ENCODE results near the gene QTRT2. TPM values are rescaled to one million over a fixed set of nuclear protein-coding genes. Genes with fewer than 3 reads are reported as not detected.

The QTRT2 gene
- total RNA-seq, 2 donors from 2014 or later, result 25.1 to 45.5 TPM

DNA sequence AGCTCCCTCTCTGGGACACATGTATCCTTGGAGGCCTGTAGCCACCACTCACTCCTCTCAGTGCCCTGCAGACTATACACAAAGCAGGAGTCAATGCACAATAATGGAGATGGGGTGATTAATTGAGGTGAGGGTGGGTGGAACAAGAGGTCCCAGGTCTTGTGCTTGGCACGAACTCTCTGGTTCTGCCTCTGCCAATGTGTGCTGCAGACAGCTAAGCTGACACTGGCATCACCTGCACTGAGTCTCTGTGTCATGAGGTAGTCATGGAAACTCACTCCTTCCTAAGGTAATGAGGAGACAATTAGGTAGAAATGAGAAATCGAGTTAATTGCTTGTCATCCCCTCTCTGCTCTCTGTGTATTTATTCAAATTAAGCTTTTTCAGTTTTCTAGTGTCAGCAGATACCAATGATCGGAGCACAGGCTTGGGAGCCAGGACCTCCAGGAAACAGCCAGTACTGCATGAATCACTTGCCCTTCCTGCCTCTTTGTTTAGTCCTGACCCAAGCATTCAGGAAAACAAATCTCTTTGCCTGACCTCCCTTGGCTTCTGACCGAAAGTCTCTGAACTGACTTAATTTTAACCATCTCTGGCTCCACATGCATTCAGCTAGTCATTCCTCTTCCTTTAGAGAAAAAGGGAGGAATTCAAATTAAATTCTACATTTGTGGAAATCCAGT lies 65.6 kb downstream of the QTRT2 start:
- Mint-ChIP-seq H3K36me3 (ENCODE audit: low read depth) (no peaks in the 10 kb centered on the region), H3K9me3 (no peaks in the 10 kb centered on the region), H3K4me3 (no peak overlapping the region), H3K27ac (no peak overlapping the region), H3K4me1 (no peaks in the 10 kb centered on the region), H3K27me3 (no peaks in the 10 kb centered on the region)
- peak; percentile 77 for ATAC-seq (replicated peaks)

- no peaks in the 10 kb centered on the region for H3K36me3 Mint-ChIP-seq (ENCODE audit: low read depth)
- ATAC-seq (replicated peaks), result peak; percentile 64
- no peaks in the 10 kb centered on the region for H3K9me3 Mint-ChIP-seq
- no peaks in the 10 kb centered on the region for H3K27me3 Mint-ChIP-seq
- H3K4me1 Mint-ChIP-seq, result peaks cover 5% of the 10 kb centered on the region
- H3K27ac Mint-ChIP-seq, result no peak overlapping the region
- no peak overlapping the region for H3K4me3 Mint-ChIP-seq
Measured at GRCh38 chr3:114126461-114126860, 69.9 kb downstream of the QTRT2 start.

- Mint-ChIP-seq H3K4me1 (peaks cover 10% of the 10 kb centered on the region), H3K4me3 (no peak overlapping the region), H3K27ac (no peak overlapping the region), H3K36me3 (ENCODE audit: low read depth) (no peaks in the 10 kb centered on the region), H3K27me3 (no peaks in the 10 kb centered on the region), H3K9me3 (no peaks in the 10 kb centered on the region)
- ATAC-seq (replicated peaks), result no peak
Measured at GRCh38 chr3:114127517-114127916, 71.0 kb downstream of the QTRT2 start.

- Mint-ChIP-seq H3K36me3 (ENCODE audit: low read depth) (no peaks in the 10 kb centered on the region), H3K27me3 (no peaks in the 10 kb centered on the region), H3K9me3 (no peaks in the 10 kb centered on the region), H3K4me3 (peak overlapping the region; percentile 44), H3K27ac (peak overlapping the region; percentile 77), H3K4me1 (peaks cover 11% of the 10 kb centered on the region)
- ATAC-seq (replicated peaks), result peak; percentile 70
Measured at GRCh38 chr3:114128231-114128630, 71.7 kb downstream of the QTRT2 start.

DNA sequence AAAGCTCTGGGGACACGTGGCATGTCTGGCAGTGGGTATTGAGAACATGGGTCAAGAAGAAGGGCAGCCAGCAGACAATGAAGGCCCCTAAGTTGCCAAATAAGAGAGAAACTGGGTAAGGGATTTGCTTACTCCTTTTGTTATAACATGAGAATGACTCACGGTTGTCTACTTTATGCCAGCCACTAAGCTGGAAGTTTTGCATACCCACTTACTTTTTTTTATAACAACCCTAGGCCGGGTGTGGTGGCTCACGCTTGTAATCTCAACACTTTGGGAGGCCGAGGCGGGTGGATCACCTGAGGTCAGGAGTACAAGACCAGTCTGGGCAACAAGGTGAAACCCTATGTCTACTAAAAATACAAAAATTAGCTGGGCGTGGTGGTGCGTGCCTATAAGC lies 72.3 kb downstream of the QTRT2 start:
- Mint-ChIP-seq H3K36me3 (ENCODE audit: low read depth) (no peaks in the 10 kb centered on the region), H3K4me3 (peak overlapping the region; percentile 44), H3K4me1 (peaks cover 17% of the 10 kb centered on the region), H3K27ac (peak overlapping the region; percentile 77), H3K27me3 (no peaks in the 10 kb centered on the region), H3K9me3 (no peaks in the 10 kb centered on the region)
- no peak for ATAC-seq (replicated peaks)

- Mint-ChIP-seq H3K27me3 (no peaks in the 10 kb centered on the region), H3K36me3 (ENCODE audit: low read depth) (no peaks in the 10 kb centered on the region), H3K9me3 (no peaks in the 10 kb centered on the region), H3K4me3 (no peak overlapping the region), H3K27ac (no peak overlapping the region), H3K4me1 (peaks cover 18% of the 10 kb centered on the region)
- peak; percentile 62 for ATAC-seq (replicated peaks)
Measured at GRCh38 chr3:114132500-114132899, 76.0 kb downstream of the QTRT2 start.

GRCh38 chr3:114133947-114134346 lies 77.4 kb downstream of the QTRT2 start:
- no peaks in the 10 kb centered on the region for H3K36me3 Mint-ChIP-seq (ENCODE audit: low read depth)
- H3K4me3 Mint-ChIP-seq, result peak overlapping the region; percentile 20
- peaks cover 13% of the 10 kb centered on the region for H3K4me1 Mint-ChIP-seq
- H3K27ac Mint-ChIP-seq, result peak overlapping the region; percentile 20
- ATAC-seq (replicated peaks), result peak; percentile 59
- H3K27me3 Mint-ChIP-seq, result no peaks in the 10 kb centered on the region
- no peaks in the 10 kb centered on the region for H3K9me3 Mint-ChIP-seq

Other genes starting within 250 kb of the QTRT2 start
- under 1 TPM; 0.32 to 0.56 TPM for gene GRAMD1C, start 217.9 kb upstream of the QTRT2 start, total RNA-seq
- gene ZDHHC23, start 108.7 kb upstream of the QTRT2 start, total RNA-seq, result 1 to 10 TPM; 4.0 to 4.1 TPM
- gene CCDC191, start 211 bp upstream of the QTRT2 start, total RNA-seq, result 1 to 10 TPM; 1.4 to 2.3 TPM
- gene DRD3, start 122.3 kb downstream of the QTRT2 start, total RNA-seq, result not detected
- gene ZNF80, start 180.8 kb downstream of the QTRT2 start, total RNA-seq, result under 1 TPM; 0.15 to 0.29 TPM
- 10 to 100 TPM; 21.5 to 53.0 TPM for gene TIGIT, start 237.3 kb downstream of the QTRT2 start, total RNA-seq

Measured in activated T-helper 17 cell treated with anti-CD3 and anti-CD28 coated beads, Interleukin-2, amount 50 U/mL, for 72 hours (primary cell).